GM19043 (cell line): ENCODE measurements around the gene TMOD4.

Experiments used
- ATAC-seq: cut with Tn5 transposase; IDR thresholded peaks from one replicate; pipeline ENCODE4 v1.9.1; 2021; ENCODE audit warnings: low read depth; ENCODE audit not compliant: unreplicated experiment

TMOD4 gene

DNA sequence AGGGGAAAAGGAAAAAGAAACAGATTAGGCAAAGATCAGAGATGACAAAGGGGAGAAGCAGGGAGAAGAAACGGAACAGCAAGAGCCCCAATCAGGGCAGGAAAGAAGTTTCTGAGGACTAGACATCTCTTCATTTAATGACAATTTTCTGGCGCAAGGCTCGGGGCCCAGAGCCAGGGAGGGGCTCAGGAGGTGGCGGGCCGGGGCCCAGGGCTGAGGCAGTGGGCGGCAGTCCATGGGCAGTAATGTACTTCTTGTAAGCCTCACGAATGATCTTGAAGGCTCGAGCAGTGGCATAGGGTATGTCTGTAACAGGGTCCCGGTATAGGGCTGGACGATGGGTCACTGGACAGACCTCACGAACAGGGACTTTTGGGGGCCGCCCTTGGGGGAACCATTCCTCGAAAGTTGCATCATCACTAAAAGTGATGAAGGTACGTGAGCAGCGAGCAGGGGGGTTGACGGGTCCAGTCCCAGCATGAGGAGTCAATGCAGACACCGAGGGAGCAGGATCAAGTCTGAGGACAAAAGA lies 799 bp upstream of the TMOD4 start:
- no peak for ATAC-seq

DNA sequence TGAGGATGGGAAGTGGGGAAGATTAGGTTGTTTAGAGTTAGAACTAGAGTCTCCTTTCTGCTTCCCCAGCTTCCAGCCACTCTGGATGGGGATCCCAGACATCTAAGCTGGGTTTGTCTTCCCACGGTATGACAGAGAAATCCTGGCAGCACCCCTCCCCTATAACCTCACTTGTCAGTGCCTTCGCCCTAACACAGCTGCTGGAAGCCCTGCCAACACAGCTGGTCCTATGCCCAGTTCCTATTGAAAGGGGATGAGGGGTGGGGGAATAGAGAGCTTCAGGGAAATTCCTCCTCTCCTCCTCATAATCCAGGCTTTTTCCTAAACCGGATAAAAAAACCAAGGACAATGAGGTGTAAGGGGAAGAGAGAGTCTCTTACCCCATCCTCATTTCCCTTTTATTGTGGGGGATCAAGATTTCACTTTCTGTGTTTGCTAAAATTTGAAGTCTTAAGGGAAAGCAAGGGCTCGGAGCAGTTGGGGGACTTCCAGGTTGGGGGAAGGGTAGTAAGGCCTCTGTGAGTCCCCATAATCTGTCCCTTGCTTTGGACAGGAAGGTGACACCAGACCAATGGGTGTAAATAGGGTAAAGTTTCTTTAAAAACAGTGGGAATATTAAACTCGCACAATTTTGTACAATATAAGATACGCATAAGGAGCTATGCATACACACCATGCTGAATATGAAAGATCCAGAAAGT lies 590 bp downstream of the TMOD4 start:
- no peak for ATAC-seq

- ATAC-seq: no peak
These were observed 4.6 kb downstream of the TMOD4 start for GRCh38 chr1:151171190-151171589.

- no peak for ATAC-seq
These were observed 8.7 kb downstream of the TMOD4 start for GRCh38 chr1:151167116-151167515.

DNA sequence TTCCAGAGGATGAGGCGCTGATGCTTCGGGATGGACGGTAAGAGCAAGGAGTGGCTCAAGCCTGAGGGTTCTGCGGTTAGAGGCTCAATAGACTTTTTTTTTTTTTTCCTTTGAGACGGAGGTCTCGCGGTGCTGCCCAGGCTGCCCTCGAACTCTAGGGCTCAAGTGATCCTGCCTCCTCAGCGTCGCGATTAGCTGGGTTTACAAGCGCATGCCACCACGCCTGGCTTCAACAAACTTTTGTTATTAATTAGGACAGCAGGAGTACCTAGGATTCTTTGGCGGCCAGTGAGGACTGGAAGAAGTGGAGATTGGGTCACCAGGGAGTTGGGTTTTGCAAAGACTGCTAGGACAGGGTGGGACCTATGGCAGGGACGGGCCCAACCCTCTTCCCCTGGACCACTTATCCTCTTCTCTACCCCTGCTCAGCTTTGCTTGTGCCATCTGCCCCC lies 9.2 kb downstream of the TMOD4 start:
- no peak for ATAC-seq

GRCh38 chr1:151165738-151166504 lies 9.9 kb downstream of the TMOD4 start, which contains the start of the genes LYSMD1 and SCNM1:
LYSMD1 (minus strand) TSS chr1:151165902; CDS start chr1:151165258, 644 bp downstream.
SCNM1 (plus strand) TSS chr1:151166144; CDS start chr1:151166153, 9 bp downstream.
- ATAC-seq: peak; percentile 89

DNA sequence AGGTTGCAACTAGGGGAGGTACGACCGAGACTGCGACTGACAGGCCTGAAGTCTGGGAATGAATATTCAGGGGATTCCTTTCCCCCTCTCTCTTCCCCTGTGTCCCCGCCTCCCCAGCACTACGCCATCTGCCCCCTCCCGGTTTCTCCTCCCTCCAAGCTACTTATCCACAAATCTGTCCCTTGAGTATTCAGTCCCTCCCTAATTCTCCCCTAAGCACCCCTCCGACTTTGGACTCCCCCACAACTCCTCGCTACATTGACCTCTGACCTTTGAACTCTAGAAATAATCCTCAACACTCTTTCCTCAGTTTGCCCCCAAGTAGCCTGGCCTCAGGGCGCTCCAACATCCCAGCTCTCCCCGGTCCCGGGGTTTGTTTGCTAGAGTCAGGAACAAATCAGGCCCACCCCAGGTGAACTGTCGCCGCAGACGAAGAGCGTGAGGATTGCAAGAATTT lies 10.5 kb downstream of the TMOD4 start:
- ATAC-seq: no peak

- ATAC-seq: no peak
These were observed 11.0 kb downstream of the TMOD4 start for GRCh38 chr1:151164732-151165280.

GRCh38 chr1:151159373-151159772 lies 16.4 kb downstream of the TMOD4 start:
- ATAC-seq: no peak

DNA sequence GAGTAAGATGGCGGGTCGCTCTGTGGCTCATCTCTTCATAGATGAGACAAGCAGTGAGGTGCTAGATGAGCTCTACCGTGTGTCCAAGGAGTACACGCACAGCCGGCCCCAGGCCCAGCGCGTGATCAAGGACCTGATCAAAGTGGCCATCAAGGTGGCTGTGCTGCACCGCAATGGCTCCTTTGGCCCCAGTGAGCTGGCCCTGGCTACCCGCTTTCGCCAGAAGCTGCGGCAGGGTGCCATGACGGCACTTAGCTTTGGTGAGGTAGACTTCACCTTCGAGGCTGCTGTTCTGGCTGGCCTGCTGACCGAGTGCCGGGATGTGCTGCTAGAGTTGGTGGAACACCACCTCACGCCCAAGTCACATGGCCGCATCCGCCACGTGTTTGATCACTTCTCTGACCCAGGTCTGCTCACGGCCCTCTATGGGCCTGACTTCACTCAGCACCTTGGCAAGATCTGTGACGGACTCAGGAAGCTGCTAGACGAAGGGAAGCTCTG lies 17.0 kb downstream of the TMOD4 start:
- no peak for ATAC-seq

DNA sequence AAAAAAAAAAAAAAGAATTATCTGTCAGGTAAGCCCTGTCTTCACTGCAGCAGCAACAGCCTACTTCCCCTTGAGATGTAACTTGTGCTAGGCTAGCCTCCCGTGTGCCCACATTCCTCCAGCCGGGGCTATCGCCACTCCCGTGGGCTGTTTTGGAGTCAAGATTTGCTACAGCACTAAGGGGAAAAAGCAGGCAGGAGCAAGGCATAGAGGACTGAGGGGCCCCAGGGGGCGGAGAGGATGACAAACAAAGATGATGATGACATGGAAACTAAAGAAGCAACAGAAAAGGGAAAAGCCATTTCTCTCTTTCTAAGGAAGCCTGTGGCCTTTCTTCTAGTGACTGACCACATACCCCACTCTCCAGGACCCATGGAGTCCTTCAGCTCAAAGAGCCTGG lies 17.5 kb downstream of the TMOD4 start:
- ATAC-seq: no peak

DNA sequence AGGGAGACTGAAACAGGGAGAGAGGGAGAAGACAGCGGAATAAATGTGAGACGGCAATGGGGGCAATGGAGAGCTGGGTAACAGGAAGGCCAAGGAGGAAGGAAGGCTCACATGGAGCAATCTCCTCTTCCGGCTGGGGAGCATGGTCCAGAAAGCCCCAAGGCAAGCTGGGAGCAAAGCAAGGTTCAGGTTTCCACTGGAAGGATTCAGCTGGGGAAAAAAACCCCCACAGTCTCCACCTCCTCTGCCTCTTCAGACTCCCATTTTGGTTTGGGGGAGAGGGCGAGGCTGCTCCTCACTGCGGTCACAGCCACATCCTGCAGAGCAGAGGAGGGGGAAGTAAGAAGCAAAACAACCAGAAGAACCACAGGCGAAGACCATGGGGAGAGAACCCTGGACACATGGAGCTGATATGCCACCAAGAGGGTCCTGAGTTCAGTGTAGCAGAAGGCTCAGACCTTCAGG lies 18.7 kb downstream of the TMOD4 start:
- no peak for ATAC-seq

DNA sequence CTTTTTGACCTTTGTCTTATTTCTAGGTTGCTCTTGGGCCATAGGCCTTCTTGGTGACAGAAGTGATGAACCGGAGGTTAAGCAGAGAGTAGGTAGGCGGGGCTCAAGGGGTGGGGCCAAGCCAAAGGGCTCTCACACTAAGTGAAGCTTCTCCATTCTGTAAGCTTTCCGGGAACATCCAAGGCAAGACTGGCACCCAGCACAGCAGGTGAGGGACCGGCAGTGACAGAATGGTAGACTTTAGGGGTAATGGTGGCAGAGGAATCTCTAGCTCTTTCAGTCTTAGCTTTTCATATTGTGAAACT lies 19.3 kb downstream of the TMOD4 start, which contains the start of gene TNFAIP8L2:
Gene TNFAIP8L2 (plus strand): TSS at position 135 of the 305 bp plus-strand sequence. CDS start 2,049 bp downstream, outside the sequence.
- ATAC-seq: peak; percentile 60

- no peak for ATAC-seq
These were observed 28.1 kb downstream of the TMOD4 start for GRCh38 chr1:151147665-151148064.

- ATAC-seq: no peak
These were observed 28.7 kb downstream of the TMOD4 start for GRCh38 chr1:151147132-151147503.

- ATAC-seq: peak; percentile 99
These were observed 29.2 kb downstream of the TMOD4 start, which contains the start of gene SEMA6C for GRCh38 chr1:151146412-151147131. SEMA6C (minus strand) TSS chr1:151146631; CDS start chr1:151142621, 4,010 bp downstream.

DNA sequence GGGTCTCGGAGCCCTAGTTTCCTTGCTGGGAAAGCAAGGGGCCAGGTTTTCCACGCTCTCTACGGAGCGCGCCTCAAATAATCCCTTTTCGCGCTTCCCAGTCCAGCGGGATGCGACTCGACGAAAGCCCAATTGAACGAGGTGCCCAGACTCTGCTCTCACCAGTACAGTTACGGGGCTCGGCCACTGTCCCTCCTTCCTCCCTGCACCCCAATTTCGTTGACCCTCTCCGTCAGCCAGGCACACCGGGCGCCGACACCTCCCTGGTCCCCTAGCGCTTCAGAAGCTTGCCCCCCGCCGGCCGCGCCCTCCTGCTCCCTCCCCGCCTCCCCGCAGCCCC lies 29.7 kb downstream of the TMOD4 start:
- no peak for ATAC-seq

- ATAC-seq: no peak
These were observed 30.3 kb downstream of the TMOD4 start for GRCh38 chr1:151145304-151146071.

DNA sequence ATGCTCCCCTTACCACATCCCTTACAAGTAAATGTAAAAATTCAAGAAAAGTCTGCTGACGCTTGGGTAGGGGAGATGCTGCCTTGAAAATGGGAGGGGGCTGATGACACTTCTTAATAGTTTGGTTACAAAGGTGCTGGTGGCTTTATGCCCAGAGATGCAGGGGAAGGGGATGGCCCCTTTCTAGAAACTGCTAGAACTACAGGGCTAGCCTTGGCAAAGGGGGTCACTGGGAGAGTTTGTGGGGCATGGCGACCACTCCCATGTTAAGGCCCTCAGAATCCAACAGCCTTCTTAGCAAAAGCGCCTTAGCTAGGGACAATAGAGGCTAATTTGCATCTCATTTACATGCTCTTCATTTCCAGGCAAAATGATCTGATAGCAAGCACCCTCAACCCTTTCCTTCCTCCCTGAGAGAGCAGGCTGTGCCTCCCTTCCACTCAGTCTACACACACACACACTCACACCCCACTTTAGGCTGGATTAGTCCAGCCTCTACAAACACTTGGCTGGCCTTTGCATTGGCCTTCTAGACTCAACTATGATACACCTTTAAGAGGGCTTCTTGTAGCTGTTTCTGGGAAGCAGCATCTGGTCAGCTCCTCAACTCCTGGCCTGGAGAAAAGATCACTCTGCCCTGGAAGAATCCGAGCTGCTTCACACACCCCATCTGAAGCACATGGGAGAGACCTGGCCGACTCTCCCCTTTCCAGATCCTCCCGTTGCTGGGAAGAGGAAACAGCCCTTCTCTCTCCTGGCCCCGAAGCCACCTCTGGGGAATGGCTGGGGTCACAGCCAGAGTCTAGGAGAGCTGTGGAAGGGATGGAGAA lies 31.1 kb downstream of the TMOD4 start:
- ATAC-seq: no peak
